Fibroblast of lung (primary cell): Measurements from ENCODE around the gene ASRGL1. TPM values are rescaled to one million over a fixed set of nuclear protein-coding genes. Genes with fewer than 3 reads are reported as not detected.

Experiments
- DNase-seq, 2 donors: peaks; one replicate each; pipeline versions ENCODE4 v3.0.0 to v3.0.0-alpha.2; 2010; ENCODE audit warnings: low read depth in 2 of 2
- H2AFZ ChIP-seq: 2 replicates; pipeline ENCODE4 v1.5.1; 2012; ENCODE audit warnings: low read length, control low read depth, inconsistent platforms
- H3K27ac ChIP-seq: 2 replicates; pipeline ENCODE4 v1.5.1; 2011; ENCODE audit warnings: low read length, control low read depth; ENCODE audit not compliant: insufficient read depth
- H3K27me3 ChIP-seq: 2 replicates; pipeline ENCODE4 v1.5.1; 2011; ENCODE audit warnings: mild to moderate bottlenecking, low read length; ENCODE audit not compliant: control insufficient read depth, insufficient read depth
- H3K36me3 ChIP-seq: 2 replicates; pipeline ENCODE4 v1.5.1; 2011; ENCODE audit warnings: low read length; ENCODE audit not compliant: control insufficient read depth, insufficient read depth
- H3K4me1 ChIP-seq: 2 replicates; pipeline ENCODE4 v1.5.1; 2011; ENCODE audit warnings: low read length; ENCODE audit not compliant: control insufficient read depth, insufficient read depth; ENCODE audit errors: extremely low read depth
- H3K4me2 ChIP-seq: 2 replicates; pipeline ENCODE4 v1.5.1; 2011; ENCODE audit warnings: low read length, control low read depth; ENCODE audit not compliant: insufficient read depth; ENCODE audit errors: extremely low read depth
- H3K4me3 ChIP-seq, 4 experiments: fragments of 200-600 bp in 1 of 4; sonication (generic) in 1 of 4; replicated peaks in 1 of 4; 2 replicates each; pipeline ENCODE4 v1.5.1; 2011 to 2016; ENCODE audit warnings: low read length in 4 of 4, low read depth in 3 of 4, mild to moderate bottlenecking in 3 of 4, control low read depth in 2 of 4, inconsistent platforms in 1 of 4, mixed read lengths in 1 of 4; ENCODE audit not compliant: insufficient read depth in 1 of 4; ENCODE audit errors: control extremely low read depth in 1 of 4
- H3K79me2 ChIP-seq: 2 replicates; pipeline ENCODE4 v1.5.1; 2012; ENCODE audit warnings: mild to moderate bottlenecking, low read length, inconsistent platforms; ENCODE audit not compliant: control insufficient read depth, insufficient read depth
- H3K9ac ChIP-seq: 2 replicates; pipeline ENCODE4 v1.5.1; 2011; ENCODE audit warnings: mild to moderate bottlenecking, low read length, control low read depth; ENCODE audit not compliant: insufficient read depth
- H3K9me3 ChIP-seq: 2 replicates; pipeline ENCODE4 v1.5.1; 2012; ENCODE audit warnings: low read depth, low read length; ENCODE audit not compliant: control insufficient read depth, insufficient read depth
- H4K20me1 ChIP-seq: 2 replicates; pipeline ENCODE4 v1.5.1; 2011; ENCODE audit warnings: low read length; ENCODE audit not compliant: control insufficient read depth, insufficient read depth; ENCODE audit errors: extremely low read depth
- CTCF ChIP-seq, 2 donors: IDR thresholded peaks in 1 of 2; conservative IDR thresholded peaks in 1 of 2; 1 replicate in 1 of 2; 2 replicates in 1 of 2; pipeline ENCODE4 v1.5.1; 2011 to 2012; ENCODE audit warnings: low read length in 2 of 2, control low read depth in 1 of 2, inconsistent platforms in 1 of 2, low read depth in 1 of 2, mild to moderate bottlenecking in 1 of 2
- EZH2 ChIP-seq: IDR thresholded peaks from 2 replicates; pipeline ENCODE4 v1.5.1; 2012; ENCODE audit warnings: low read length, control low read depth, mild to moderate bottlenecking; ENCODE audit errors: missing control alignments
- polyA plus RNA-seq, 2 donors: library from polyadenylated mRNA; depleted of rRNA in 1 of 2; stranded (reverse) in 1 of 2; unstranded in 1 of 2; fragments of >200 nt; gene quantifications; 2 replicates each; pipeline ENCODE4 v1.2.1, GENCODE V29; 2011 to 2012; ENCODE audit warnings: missing spikeins in 1 of 2
- total RNA-seq: library from RNA; depleted of rRNA; stranded (reverse); fragments of >200 nt; gene quantifications from 2 replicates; pipeline ENCODE4 v1.2.1, GENCODE V29; 2014

ASRGL1 gene
- total and polyA plus RNA-seq, 2 donors (not counting 1 experiment from before 2014, with no cell fraction given), result under 0.01 to 0.22 TPM

GRCh38 chr11:62372871-62373270 lies 35.6 kb downstream of the ASRGL1 start:
- H4K20me1 ChIP-seq, result no peaks in the 10 kb centered on the region
- no peak overlapping the region for H3K4me2 ChIP-seq
- no peak overlapping the region for H3K9ac ChIP-seq
- no peak for TF ChIP-seq CTCF (conservative IDR thresholded peaks at IDR 0.05 in 1 of 2, IDR thresholded peaks at IDR 0.05 in 1 of 2; ENCODE audit: low read depth in 1 of 2, low read length in 2 of 2)
- no peak for TF ChIP-seq EZH2
- no peak for DNase-seq
- no peaks in the 10 kb centered on the region for H3K9me3 ChIP-seq
- H3K36me3 ChIP-seq, result no peaks in the 10 kb centered on the region
- no peaks in the 10 kb centered on the region for H3K79me2 ChIP-seq
- no peak overlapping the region for H2AFZ ChIP-seq
- no peaks in the 10 kb centered on the region for H3K27me3 ChIP-seq
- H3K4me3 ChIP-seq, result no peak overlapping the region
- no peak overlapping the region for H3K27ac ChIP-seq
- no peaks in the 10 kb centered on the region for H3K4me1 ChIP-seq

GRCh38 chr11:62373464-62374119 lies 36.3 kb downstream of the ASRGL1 start:
- no peak overlapping the region for H3K9ac ChIP-seq
- DNase-seq, result no peak
- H3K27me3 ChIP-seq, result no peaks in the 10 kb centered on the region
- no peak for TF ChIP-seq EZH2
- TF ChIP-seq CTCF (conservative IDR thresholded peaks at IDR 0.05 in 1 of 2, IDR thresholded peaks at IDR 0.05 in 1 of 2; ENCODE audit: low read depth in 1 of 2, low read length in 2 of 2), result no peak
- no peak overlapping the region for H2AFZ ChIP-seq
- H4K20me1 ChIP-seq, result no peaks in the 10 kb centered on the region
- H3K4me1 ChIP-seq, result no peaks in the 10 kb centered on the region
- no peaks in the 10 kb centered on the region for H3K9me3 ChIP-seq
- no peak overlapping the region for H3K4me2 ChIP-seq
- H3K27ac ChIP-seq, result no peak overlapping the region
- H3K79me2 ChIP-seq, result no peaks in the 10 kb centered on the region
- H3K36me3 ChIP-seq, result no peaks in the 10 kb centered on the region
- H3K4me3 ChIP-seq, result no peak overlapping the region

- H3K27ac ChIP-seq, result no peak overlapping the region
- no peaks in the 10 kb centered on the region for H3K36me3 ChIP-seq
- no peaks in the 10 kb centered on the region for H3K27me3 ChIP-seq
- no peak overlapping the region for H2AFZ ChIP-seq
- H3K9me3 ChIP-seq, result no peaks in the 10 kb centered on the region
- H4K20me1 ChIP-seq, result no peaks in the 10 kb centered on the region
- H3K4me2 ChIP-seq, result no peak overlapping the region
- H3K9ac ChIP-seq, result no peak overlapping the region
- TF ChIP-seq EZH2 (no peak), CTCF (conservative IDR thresholded peaks at IDR 0.05 in 1 of 2, IDR thresholded peaks at IDR 0.05 in 1 of 2; ENCODE audit: low read depth in 1 of 2, low read length in 2 of 2) (no peak)
- no peaks in the 10 kb centered on the region for H3K4me1 ChIP-seq
- DNase-seq, result no peak
- no peaks in the 10 kb centered on the region for H3K79me2 ChIP-seq
- no peak overlapping the region for H3K4me3 ChIP-seq
Observed at GRCh38 chr11:62374801-62375200, 37.6 kb downstream of the ASRGL1 start.
